Ishikawa (cell line): ENCODE data around the gene ETNK1.

Source experiments
- CEBPB ChIP-seq: IDR thresholded peaks from 2 replicates; pipeline ENCODE4 v1.6.1; 2012
- CREB1 ChIP-seq: IDR thresholded peaks from 2 replicates; pipeline ENCODE4 v1.6.1; 2012; ENCODE audit warnings: low read depth
- EGR1 ChIP-seq: IDR thresholded peaks from 2 replicates; pipeline ENCODE4 v1.6.1; 2012
- EP300 ChIP-seq: IDR thresholded peaks from 2 replicates; pipeline ENCODE4 v1.6.1; 2012; ENCODE audit warnings: borderline replicate concordance
- FOXM1 ChIP-seq: IDR thresholded peaks from 2 replicates; pipeline ENCODE4 v1.6.1; 2012; ENCODE audit warnings: low read depth, borderline replicate concordance
- NFIC ChIP-seq: IDR thresholded peaks from 2 replicates; pipeline ENCODE4 v1.6.1; 2012
- RAD21 ChIP-seq: IDR thresholded peaks from 2 replicates; pipeline ENCODE4 v1.6.1; 2012; ENCODE audit warnings: low read depth
- TAF1 ChIP-seq: IDR thresholded peaks from 2 replicates; pipeline ENCODE4 v1.6.1; 2012; ENCODE audit warnings: low read depth, mild to moderate bottlenecking
- TCF12 ChIP-seq: IDR thresholded peaks from 2 replicates; pipeline ENCODE4 v1.6.1; 2012; ENCODE audit warnings: low read depth
- TF ChIP-seq, protein P1 (sequence below): IDR thresholded peaks from 2 replicates; pipeline ENCODE4 v1.6.1; 2012
- TF ChIP-seq, protein P2 (sequence below): IDR thresholded peaks from 2 replicates; pipeline ENCODE4 v1.6.1; 2012
- TF ChIP-seq, protein P3 (sequence below): IDR thresholded peaks from 2 replicates; pipeline ENCODE4 v1.6.1; 2012; ENCODE audit warnings: low read depth, mild to moderate bottlenecking

DNA sequence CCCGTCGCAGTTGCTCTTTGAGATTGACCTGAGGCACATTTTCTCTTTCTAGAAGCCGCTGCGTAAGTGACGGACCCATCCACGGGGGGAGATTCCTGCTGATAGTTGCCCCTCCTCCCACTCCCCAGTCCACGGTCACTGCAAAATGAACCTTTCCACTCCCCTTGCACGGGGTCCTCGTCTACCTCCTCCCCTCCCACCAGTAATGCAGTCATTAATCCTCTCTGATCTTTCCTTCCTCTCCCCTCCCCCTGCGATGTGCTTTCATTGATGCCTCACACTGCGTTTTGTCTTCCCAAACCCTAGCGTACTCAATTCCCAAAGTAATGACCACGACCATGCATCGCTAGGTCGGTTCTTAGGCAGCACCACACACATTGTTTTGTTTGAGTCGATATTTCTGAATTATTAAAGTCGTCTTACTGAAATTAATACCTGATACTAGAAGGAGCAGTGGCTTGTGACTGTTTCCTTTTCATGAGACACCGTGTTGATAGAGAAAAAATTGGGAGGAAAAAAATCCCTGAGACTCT, 857 bp downstream of the ETNK1 start:
- TF ChIP-seq, protein P1, sequence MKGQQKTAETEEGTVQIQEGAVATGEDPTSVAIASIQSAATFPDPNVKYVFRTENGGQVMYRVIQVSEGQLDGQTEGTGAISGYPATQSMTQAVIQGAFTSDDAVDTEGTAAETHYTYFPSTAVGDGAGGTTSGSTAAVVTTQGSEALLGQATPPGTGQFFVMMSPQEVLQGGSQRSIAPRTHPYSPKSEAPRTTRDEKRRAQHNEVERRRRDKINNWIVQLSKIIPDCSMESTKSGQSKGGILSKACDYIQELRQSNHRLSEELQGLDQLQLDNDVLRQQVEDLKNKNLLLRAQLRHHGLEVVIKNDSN, result no peak
- TF ChIP-seq, protein P2, sequence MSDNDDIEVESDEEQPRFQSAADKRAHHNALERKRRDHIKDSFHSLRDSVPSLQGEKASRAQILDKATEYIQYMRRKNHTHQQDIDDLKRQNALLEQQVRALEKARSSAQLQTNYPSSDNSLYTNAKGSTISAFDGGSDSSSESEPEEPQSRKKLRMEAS, result no peak
- TF ChIP-seq, protein P3, sequence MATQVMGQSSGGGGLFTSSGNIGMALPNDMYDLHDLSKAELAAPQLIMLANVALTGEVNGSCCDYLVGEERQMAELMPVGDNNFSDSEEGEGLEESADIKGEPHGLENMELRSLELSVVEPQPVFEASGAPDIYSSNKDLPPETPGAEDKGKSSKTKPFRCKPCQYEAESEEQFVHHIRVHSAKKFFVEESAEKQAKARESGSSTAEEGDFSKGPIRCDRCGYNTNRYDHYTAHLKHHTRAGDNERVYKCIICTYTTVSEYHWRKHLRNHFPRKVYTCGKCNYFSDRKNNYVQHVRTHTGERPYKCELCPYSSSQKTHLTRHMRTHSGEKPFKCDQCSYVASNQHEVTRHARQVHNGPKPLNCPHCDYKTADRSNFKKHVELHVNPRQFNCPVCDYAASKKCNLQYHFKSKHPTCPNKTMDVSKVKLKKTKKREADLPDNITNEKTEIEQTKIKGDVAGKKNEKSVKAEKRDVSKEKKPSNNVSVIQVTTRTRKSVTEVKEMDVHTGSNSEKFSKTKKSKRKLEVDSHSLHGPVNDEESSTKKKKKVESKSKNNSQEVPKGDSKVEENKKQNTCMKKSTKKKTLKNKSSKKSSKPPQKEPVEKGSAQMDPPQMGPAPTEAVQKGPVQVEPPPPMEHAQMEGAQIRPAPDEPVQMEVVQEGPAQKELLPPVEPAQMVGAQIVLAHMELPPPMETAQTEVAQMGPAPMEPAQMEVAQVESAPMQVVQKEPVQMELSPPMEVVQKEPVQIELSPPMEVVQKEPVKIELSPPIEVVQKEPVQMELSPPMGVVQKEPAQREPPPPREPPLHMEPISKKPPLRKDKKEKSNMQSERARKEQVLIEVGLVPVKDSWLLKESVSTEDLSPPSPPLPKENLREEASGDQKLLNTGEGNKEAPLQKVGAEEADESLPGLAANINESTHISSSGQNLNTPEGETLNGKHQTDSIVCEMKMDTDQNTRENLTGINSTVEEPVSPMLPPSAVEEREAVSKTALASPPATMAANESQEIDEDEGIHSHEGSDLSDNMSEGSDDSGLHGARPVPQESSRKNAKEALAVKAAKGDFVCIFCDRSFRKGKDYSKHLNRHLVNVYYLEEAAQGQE, result no peak
- TF ChIP-seq CEBPB, result no peak
- no peak for TF ChIP-seq CREB1
- no peak for TF ChIP-seq FOXM1
- TF ChIP-seq TAF1, result no peak
- TF ChIP-seq EGR1, result no peak
- TF ChIP-seq TCF12, result no peak
- TF ChIP-seq EP300, result no peak
- no peak for TF ChIP-seq NFIC
- TF ChIP-seq RAD21, result no peak
